PC-3 (cell line): ENCODE measurements around the gene GNB5.

Source experiments
- CTCF ChIP-seq: fragments of 300-600 bp; sonication (generic); conservative IDR thresholded peaks from 2 replicates; pipeline ENCODE4 v1.5.1; 2017; ENCODE audit warnings: antibody characterized with exemption, low read depth, mild to moderate bottlenecking, low read length
- EZH2 ChIP-seq: fragments of 300-600 bp; sonication (generic); IDR thresholded peaks from one replicate; pipeline ENCODE4 v1.6.1; 2017; ENCODE audit warnings: antibody characterized with exemption, mild to moderate bottlenecking, low read length; ENCODE audit not compliant: unreplicated experiment
- EZH2phosphoT487 ChIP-seq: fragments of 300-600 bp; sonication (generic); IDR thresholded peaks from 2 replicates; pipeline ENCODE4 v1.6.1; 2018; ENCODE audit warnings: mild to moderate bottlenecking, antibody characterized with exemption, low read length, borderline replicate concordance

- TF ChIP-seq EZH2phosphoT487 (no peak), CTCF (no peak), EZH2 (no peak)
Observed at GRCh38 chr15:52146776-52147175, 44.4 kb downstream of the GNB5 start.
